ENCODE results near the gene UFM1.

Gene UFM1

DNA sequence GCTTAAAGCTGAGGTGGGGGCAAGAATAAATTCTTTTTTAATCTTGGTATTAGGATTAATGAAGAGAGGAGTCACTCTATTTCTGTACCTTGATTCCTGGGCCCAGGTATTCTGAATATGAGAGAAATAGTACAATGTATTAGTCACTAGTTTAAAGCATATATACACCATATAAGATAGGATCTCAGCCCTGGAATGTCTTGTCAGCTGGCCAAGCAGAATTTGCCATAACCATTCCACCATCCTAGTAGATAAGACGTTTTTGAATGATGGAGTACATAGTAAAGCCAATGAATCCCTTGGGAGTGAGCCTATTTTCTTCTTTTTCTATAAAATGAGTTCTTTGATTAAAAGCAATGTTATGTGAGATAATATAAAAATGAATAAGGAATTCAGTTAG is 55.6 kb downstream of the UFM1 start:
- in situ Hi-C loops (cut with HindIII; ENCODE audit: low pct_unique_long_range_greater_than_20kb, low sequenced_read_pairs) = no loop called here
- no peak for DNase-seq (ENCODE audit: low read depth in 1 of 2, low spot score in 1 of 2)
- TF ChIP-seq JUND (IDR thresholded peaks at IDR 0.05; ENCODE audit: low read depth) = no peak

DNA sequence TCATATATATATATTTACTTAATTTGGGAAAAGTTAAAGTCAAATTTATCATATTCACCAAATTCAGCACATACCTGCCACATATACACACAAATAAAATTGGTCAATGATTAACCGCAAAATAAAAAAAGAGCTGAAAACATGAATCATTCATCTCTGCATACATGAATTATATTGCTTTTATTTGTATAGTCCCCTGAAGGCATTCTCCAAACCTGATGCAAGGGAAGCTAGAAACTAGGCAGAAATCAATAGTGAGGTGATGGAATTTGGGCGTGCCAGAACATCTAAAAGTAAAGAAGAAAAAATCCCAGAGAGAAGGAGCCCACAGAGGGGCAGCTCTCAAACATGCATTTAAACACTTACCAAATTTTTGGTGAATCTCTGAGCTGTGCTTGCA is 60.1 kb downstream of the UFM1 start:
- in situ Hi-C loops (cut with HindIII; ENCODE audit: low pct_unique_long_range_greater_than_20kb, low sequenced_read_pairs) = no loop called here
- no peak for DNase-seq (ENCODE audit: low read depth in 1 of 2, low spot score in 1 of 2)
- TF ChIP-seq JUND (IDR thresholded peaks at IDR 0.05; ENCODE audit: low read depth) = no peak

GRCh38 chr13:38412266-38412665 is 62.6 kb downstream of the UFM1 start:
- in situ Hi-C loops (cut with HindIII; ENCODE audit: low pct_unique_long_range_greater_than_20kb, low sequenced_read_pairs) = no loop called here

More at GRCh38 chr13:38412266-38412665, 62.6 kb downstream of the UFM1 start:
- no peak for TF ChIP-seq JUND (IDR thresholded peaks at IDR 0.05; ENCODE audit: low read depth)
- no peak for DNase-seq (ENCODE audit: low read depth in 1 of 2, low spot score in 1 of 2)

Measured in T47D (cell line).